Measurements from ENCODE around the gene PIGA.
"Not testable (repeated sequence)": the region's sequence is repeated elsewhere in the genome, so short reads cannot be mapped to it uniquely, and the experiment has no call there.

Gene PIGA

GRCh38 chrX:15292861-15293260, 42.5 kb downstream of the PIGA start:
- no peak overlapping the region for H3K27ac ChIP-seq
- H3K79me2 ChIP-seq = no peaks in the 10 kb centered on the region
- no peaks in the 10 kb centered on the region for H3K4me1 ChIP-seq
- H3K36me3 ChIP-seq (ENCODE audit: control insufficient read depth, insufficient read depth, low read length) = no peaks in the 10 kb centered on the region
- no peak overlapping the region for H2AFZ ChIP-seq
- no peaks in the 10 kb centered on the region for H3K9me3 ChIP-seq (ENCODE audit: control insufficient read depth, low read length)
- H3K4me3 ChIP-seq (ENCODE audit: low read depth, low read length) = no peak overlapping the region
- H3K4me2 ChIP-seq (ENCODE audit: low read length) = no peak overlapping the region
- no peaks in the 10 kb centered on the region for H3K27me3 ChIP-seq (ENCODE audit: control insufficient read depth, insufficient read depth, low read length)
- TF ChIP-seq CTCF (IDR thresholded peaks at IDR 0.05) = no peak
- no peak overlapping the region for H3K9ac ChIP-seq

GRCh38 chrX:15277604-15278003, 57.7 kb downstream of the PIGA start:
- Histone ChIP-seq H3K79me2 (no peaks in the 10 kb centered on the region), H3K27me3 (ENCODE audit: control insufficient read depth, insufficient read depth, low read length) (no peaks in the 10 kb centered on the region), H3K36me3 (ENCODE audit: control insufficient read depth, insufficient read depth, low read length) (no peaks in the 10 kb centered on the region), H3K4me3 (ENCODE audit: low read depth, low read length) (no peak overlapping the region), H3K4me2 (ENCODE audit: low read length) (no peak overlapping the region), H3K9ac (no peak overlapping the region), H3K9me3 (ENCODE audit: control insufficient read depth, low read length) (no peaks in the 10 kb centered on the region), H3K27ac (no peak overlapping the region), H2AFZ (no peak overlapping the region), H3K4me1 (no peaks in the 10 kb centered on the region)
- TF ChIP-seq CTCF (IDR thresholded peaks at IDR 0.05) = no peak

- Histone ChIP-seq H3K4me3 (ENCODE audit: low read depth, low read length) (no peak overlapping the region), H3K9ac (no peak overlapping the region), H3K4me2 (ENCODE audit: low read length) (no peak overlapping the region), H3K9me3 (ENCODE audit: control insufficient read depth, low read length) (no peaks in the 10 kb centered on the region), H3K27me3 (ENCODE audit: control insufficient read depth, insufficient read depth, low read length) (no peaks in the 10 kb centered on the region), H3K4me1 (no peaks in the 10 kb centered on the region), H2AFZ (no peak overlapping the region), H3K36me3 (ENCODE audit: control insufficient read depth, insufficient read depth, low read length) (no peaks in the 10 kb centered on the region), H3K27ac (no peak overlapping the region), H3K79me2 (no peaks in the 10 kb centered on the region)
- TF ChIP-seq CTCF (IDR thresholded peaks at IDR 0.05) = no peak
Observed at GRCh38 chrX:15274946-15275345, 60.4 kb downstream of the PIGA start.

GRCh38 chrX:15273275-15273674, 62.0 kb downstream of the PIGA start:
- H3K36me3 ChIP-seq (ENCODE audit: control insufficient read depth, insufficient read depth, low read length) = not testable (repeated sequence)

GRCh38 chrX:15271757-15272156, 63.6 kb downstream of the PIGA start:
- no peaks in the 10 kb centered on the region for H3K9me3 ChIP-seq (ENCODE audit: control insufficient read depth, low read length)
- no peaks in the 10 kb centered on the region for H3K4me1 ChIP-seq
- no peaks in the 10 kb centered on the region for H3K79me2 ChIP-seq
- no peak overlapping the region for H3K4me2 ChIP-seq (ENCODE audit: low read length)
- no peaks in the 10 kb centered on the region for H3K27me3 ChIP-seq (ENCODE audit: control insufficient read depth, insufficient read depth, low read length)
- no peak for TF ChIP-seq CTCF (IDR thresholded peaks at IDR 0.05)
- no peaks in the 10 kb centered on the region for H3K36me3 ChIP-seq (ENCODE audit: control insufficient read depth, insufficient read depth, low read length)
- no peak overlapping the region for H3K9ac ChIP-seq
- H3K27ac ChIP-seq = no peak overlapping the region
- H2AFZ ChIP-seq = no peak overlapping the region
- no peak overlapping the region for H3K4me3 ChIP-seq (ENCODE audit: low read depth, low read length)

More at GRCh38 chrX:15273275-15273674, 62.0 kb downstream of the PIGA start:
- H3K4me1 ChIP-seq; H3K9me3 ChIP-seq (ENCODE audit: control insufficient read depth, low read length); H3K9ac ChIP-seq; H3K4me3 ChIP-seq (ENCODE audit: low read depth, low read length); H3K4me2 ChIP-seq (ENCODE audit: low read length); H3K79me2 ChIP-seq; H2AFZ ChIP-seq; H3K27me3 ChIP-seq (ENCODE audit: control insufficient read depth, insufficient read depth, low read length); H3K27ac ChIP-seq: not testable (repeated sequence)
